DOHH2 (cell line): ENCODE measurements around the gene STX16.

Experiments
- CTCF ChIP-seq: fragments of 200-600 bp; sonication (generic); IDR thresholded peaks from one replicate; pipeline ENCODE4 v1.5.1; 2014; ENCODE audit warnings: antibody characterized with exemption, mild to moderate bottlenecking, low read depth, low read length; ENCODE audit not compliant: poor library complexity, severe bottlenecking
- EZH2phosphoT487 ChIP-seq: fragments of 200-600 bp; sonication (generic); IDR thresholded peaks from 2 replicates; pipeline ENCODE4 v1.6.1; 2017; ENCODE audit warnings: borderline replicate concordance, mild to moderate bottlenecking, antibody characterized with exemption, low read length, moderate library complexity, mixed read lengths

- no peak for TF ChIP-seq CTCF
- TF ChIP-seq EZH2phosphoT487 = no peak
Observed at GRCh38 chr20:58698741-58699622, 47.9 kb downstream of the STX16 start.
